A549 treated with Hydrocortisone at 1 μM for 4 hours (cell line): ENCODE results near the gene IDH3G. TPM values are rescaled to one million over a fixed set of nuclear protein-coding genes. Genes with fewer than 3 reads are reported as not detected.

Experiments used
- total RNA-seq: library from RNA; stranded (reverse); fragments of 200-300 nt; extraction: Qiagen RNA extraction; gene quantifications from 5 replicates; pipeline ENCODE4 v1.2.3, GENCODE V29; 2022

IDH3G gene
- total RNA-seq, result 58.1 to 62.0 TPM (median 60.2 TPM) in 5 replicates

GRCh38 chrX:153794018-153794896 is at the start of gene IDH3G, which contains the start of gene SSR4:
Gene IDH3G (minus strand): TSS chrX:153794375. CDS start chrX:153794326, 49 bp downstream.
Gene SSR4 (plus strand): TSS chrX:153794668. CDS start chrX:153794688, 20 bp downstream.

GRCh38 chrX:153829799-153830639 is 35.8 kb upstream of the IDH3G start, which contains the start of gene PDZD4:
Gene PDZD4 (minus strand): TSS chrX:153830544. CDS start chrX:153830298, 246 bp downstream.

GRCh38 chrX:153780678-153781427 is 13.3 kb downstream of the IDH3G start, which contains the start of gene SRPK3:
Gene SRPK3 (plus strand): TSS chrX:153781041. CDS start chrX:153781087, 46 bp downstream.

GRCh38 chrX:153763989-153764755 is 30.0 kb downstream of the IDH3G start, which contains the start of gene PLXNB3:
Gene PLXNB3 (plus strand): TSS chrX:153764249. CDS start chrX:153765536, 1,287 bp downstream.

Other genes with a start within 250 kb of the IDH3G start
- 40.9 to 59.7 TPM (median 57.6 TPM) in 5 replicates for gene CCNQ, start 195.2 kb downstream of the IDH3G start, total RNA-seq
- gene DUSP9, start 147.2 kb downstream of the IDH3G start, total RNA-seq, result 1.0 to 1.6 TPM (median 1.5 TPM) in 5 replicates
- gene PNCK, start 120.6 kb downstream of the IDH3G start, total RNA-seq, result 0.13 to 0.44 TPM (median 0.26 TPM) in 3 of 5 replicates, not detected in the others
- gene SLC6A8, start 106.4 kb downstream of the IDH3G start, total RNA-seq, result 10.0 to 14.5 TPM (median 12.6 TPM) in 5 replicates
- 351 to 491 TPM (median 368 TPM) in 5 replicates for gene BCAP31, start 70.0 kb downstream of the IDH3G start, total RNA-seq
- 2.5 to 4.0 TPM (median 3.6 TPM) in 5 replicates for gene ABCD1, start 69.5 kb downstream of the IDH3G start, total RNA-seq
- gene PLXNB3, start 30.1 kb downstream of the IDH3G start, total RNA-seq, result 3.1 to 4.0 TPM (median 3.6 TPM) in 5 replicates
- gene SRPK3, start 13.3 kb downstream of the IDH3G start, total RNA-seq, result 0.02 to 0.13 TPM (median 0.05 TPM) in 4 of 5 replicates, not detected in the other
- gene SSR4, start 293 bp upstream of the IDH3G start, total RNA-seq, result 313 to 452 TPM (median 397 TPM) in 5 replicates
- 2.9 to 3.7 TPM (median 3.4 TPM) in 5 replicates for gene PDZD4, start 36.2 kb upstream of the IDH3G start, total RNA-seq
- 16.9 to 22.0 TPM (median 19.7 TPM) in 5 replicates for gene L1CAM, start 91.8 kb upstream of the IDH3G start, total RNA-seq
- 0.07 TPM in 1 of 5 replicates, not detected in the others for gene AVPR2, start 110.3 kb upstream of the IDH3G start, total RNA-seq
- gene ARHGAP4, start 131.9 kb upstream of the IDH3G start, total RNA-seq, result 1.3 to 2.1 TPM (median 1.4 TPM) in 5 replicates
- gene NAA10, start 140.7 kb upstream of the IDH3G start, total RNA-seq, result 197 to 239 TPM (median 216 TPM) in 5 replicates
- 0.10 to 0.36 TPM (median 0.18 TPM) in 4 of 5 replicates, not detected in the other for gene RENBP, start 150.3 kb upstream of the IDH3G start, total RNA-seq
- gene HCFC1, start 177.4 kb upstream of the IDH3G start, total RNA-seq, result 34.4 to 39.5 TPM (median 36.7 TPM) in 5 replicates
- gene TMEM187, start 178.4 kb upstream of the IDH3G start, total RNA-seq, result 5.2 to 7.2 TPM (median 5.4 TPM) in 5 replicates
- gene IRAK1, start 225.5 kb upstream of the IDH3G start, total RNA-seq, result 201 to 219 TPM (median 215 TPM) in 5 replicates